Fibroblast of skin of back (primary cell): ENCODE measurements around the gene GRB7.
"Not testable (repeated sequence)": the region's sequence is repeated elsewhere in the genome, so short reads cannot be mapped to it uniquely, and the experiment has no call there.

Source experiments
- DNase-seq: peaks from one replicate; pipeline ENCODE4 v3.0.0-alpha.2; 2013

Gene GRB7

GRCh38 chr17:39709998-39710964, 27.5 kb upstream of the GRB7 start:
- no peak for DNase-seq

GRCh38 chr17:39711071-39711470, 26.7 kb upstream of the GRB7 start:
- DNase-seq, result not testable (repeated sequence)

GRCh38 chr17:39711851-39712250, 25.9 kb upstream of the GRB7 start:
- no peak for DNase-seq

GRCh38 chr17:39714234-39714633, 23.5 kb upstream of the GRB7 start:
- DNase-seq, result no peak

GRCh38 chr17:39715375-39716072, 22.2 kb upstream of the GRB7 start:
- DNase-seq, result no peak

- DNase-seq, result no peak
These were observed 21.5 kb upstream of the GRB7 start for GRCh38 chr17:39716073-39716818.

GRCh38 chr17:39716879-39717536, 20.7 kb upstream of the GRB7 start:
- DNase-seq, result no peak

- DNase-seq, result no peak
These were observed 20.1 kb upstream of the GRB7 start for GRCh38 chr17:39717660-39718059.

GRCh38 chr17:39719563-39720355, 18.0 kb upstream of the GRB7 start:
- DNase-seq, result no peak

- no peak for DNase-seq
These were observed 15.6 kb upstream of the GRB7 start for GRCh38 chr17:39722104-39722503.

GRCh38 chr17:39722965-39723848, 14.5 kb upstream of the GRB7 start:
- no peak for DNase-seq

GRCh38 chr17:39724731-39725130, 13.0 kb upstream of the GRB7 start:
- DNase-seq, result no peak

GRCh38 chr17:39725923-39726322, 11.8 kb upstream of the GRB7 start:
- DNase-seq, result not testable (repeated sequence)

GRCh38 chr17:39726617-39727016, 11.1 kb upstream of the GRB7 start:
- DNase-seq, result no peak

GRCh38 chr17:39727556-39727955, 10.2 kb upstream of the GRB7 start:
- DNase-seq, result no peak

GRCh38 chr17:39729280-39729851, 8.4 kb upstream of the GRB7 start:
- DNase-seq, result no peak

- DNase-seq, result peak; percentile 79
These were observed 7.4 kb upstream of the GRB7 start, which contains the start of gene MIEN1 for GRCh38 chr17:39730095-39730921. Gene MIEN1 (minus strand): TSS chr17:39730532. CDS start chr17:39730495, 37 bp downstream.

- no peak for DNase-seq
These were observed 5.2 kb upstream of the GRB7 start for GRCh38 chr17:39732586-39732985.

- DNase-seq, result no peak
These were observed 1.9 kb upstream of the GRB7 start for GRCh38 chr17:39735882-39736281.
